Astrocyte (in vitro differentiated cells and primary cell): ENCODE data around the gene PLEKHA8.

Source experiments
- CTCF ChIP-seq: IDR thresholded peaks from 2 replicates; pipeline ENCODE4 v1.5.1; 2011; ENCODE audit warnings: low read depth, mild to moderate bottlenecking, inconsistent platforms, low read length, moderate library complexity; ENCODE audit not compliant: insufficient read depth
- EZH2 ChIP-seq: IDR thresholded peaks from 2 replicates; pipeline ENCODE4 v1.6.1; 2012; ENCODE audit warnings: mild to moderate bottlenecking, low read length, inconsistent platforms; ENCODE audit not compliant: insufficient read depth

DNA sequence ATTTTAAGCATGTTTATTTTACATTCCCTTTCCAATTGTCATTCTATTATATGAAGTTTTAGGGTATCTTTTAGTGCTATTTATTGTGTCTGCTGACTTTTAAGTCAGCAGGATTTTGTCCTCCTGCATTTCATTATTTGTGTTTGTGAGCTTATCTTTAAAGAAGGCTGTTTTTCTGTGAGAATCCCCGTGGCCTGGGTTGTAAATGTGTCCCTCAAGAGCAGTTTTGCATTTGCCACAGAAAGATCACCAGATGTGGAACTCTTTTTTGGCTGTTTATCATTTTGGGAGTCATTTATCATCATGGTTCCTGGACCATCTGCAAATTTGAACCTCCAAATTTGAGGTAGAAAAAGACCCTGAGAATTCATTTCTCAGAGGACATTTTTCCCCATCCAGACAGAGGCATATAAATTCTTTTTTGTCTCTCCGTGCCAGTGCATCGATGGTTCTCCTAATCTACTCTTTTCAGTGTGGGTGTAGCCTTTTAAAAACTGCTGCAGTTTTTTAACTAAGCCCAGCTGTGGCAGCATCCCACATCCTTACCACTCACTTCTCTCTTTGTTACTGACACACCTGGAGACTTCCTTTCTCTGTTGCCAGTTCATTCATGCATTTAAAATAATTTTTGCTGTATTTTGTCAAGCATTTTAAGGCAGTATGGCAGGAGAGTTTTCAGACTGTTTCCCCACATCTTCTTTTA lies 86.5 kb downstream of the PLEKHA8 start:
- TF ChIP-seq CTCF, result no peak
- TF ChIP-seq EZH2, result no peak
